IMR-90 (cell line): ENCODE results near the gene MYEOV. TPM values are rescaled to one million over a fixed set of nuclear protein-coding genes. Genes with fewer than 3 reads are reported as not detected.

Source experiments
- ATAC-seq: fragments of 200-7000 bp; cut with Tn5 transposase; 2 replicates; pipeline ENCODE4 v1.9.1; 2020; ENCODE audit warnings: low read depth, mild to moderate bottlenecking, moderate library complexity
- BruUV-seq: library from RNA; stranded (reverse); fragments of 400-500 nt; replicated peaks from 2 replicates; lab custom pipeline; 2021; lab: Mats Ljungman, UMichigan
- CTCF ChIA-PET: fragments of 300-600 bp; formaldehyde crosslinking; extraction: SDS; loops from one replicate; lab custom pipeline; 2021; ENCODE audit warnings: antibody characterized with exemption; lab: Yijun Ruan, JAX
- POLR2A ChIA-PET: fragments of 300-600 bp; sonication (Branson Sonifier 250); formaldehyde crosslinking; loops from one replicate; lab custom pipeline; 2022; ENCODE audit warnings: antibody characterized with exemption; ENCODE audit not compliant: unreplicated experiment; lab: Charles Lee
- DNase-seq: peaks from one replicate; pipeline ENCODE4 v3.0.0; 2013
- H2AFZ ChIP-seq: replicated peaks from 2 replicates; pipeline ENCODE3; 2013; ENCODE audit warnings: low read length, mild to moderate bottlenecking; ENCODE audit not compliant: poor library complexity
- H2AK5ac ChIP-seq: 2 replicates; pipeline ENCODE4 v1.6.1; 2013; ENCODE audit warnings: low read depth, low read length, inconsistent platforms
- H2AK9ac ChIP-seq: replicated peaks from 2 replicates; pipeline ENCODE3; 2013; ENCODE audit warnings: mild to moderate bottlenecking, low read depth, low read length, moderate library complexity; ENCODE audit not compliant: poor library complexity
- H2BK120ac ChIP-seq: 2 replicates; pipeline ENCODE4 v1.6.1; 2013; ENCODE audit warnings: low read depth, low read length, inconsistent platforms
- H2BK15ac ChIP-seq: 3 replicates; pipeline ENCODE4 v1.6.1; 2013; ENCODE audit warnings: low read depth, low read length, inconsistent platforms
- H2BK20ac ChIP-seq: 2 replicates; pipeline ENCODE4 v1.6.1; 2013; ENCODE audit warnings: low read depth, mild to moderate bottlenecking, inconsistent platforms, low read length, moderate library complexity
- H2BK5ac ChIP-seq: 2 replicates; pipeline ENCODE4 v1.6.1; 2013; ENCODE audit warnings: mild to moderate bottlenecking, low read depth, low read length, inconsistent platforms; ENCODE audit not compliant: poor library complexity, severe bottlenecking
- H3K14ac ChIP-seq: replicated peaks from 2 replicates; pipeline ENCODE4 v1.6.1; 2013; ENCODE audit warnings: low read depth, low read length, inconsistent platforms
- H3K18ac ChIP-seq: 2 replicates; pipeline ENCODE4 v1.6.1; 2013; ENCODE audit warnings: low read depth, low read length, control low read depth
- H3K23ac ChIP-seq: 2 replicates; pipeline ENCODE4 v1.6.1; 2013; ENCODE audit warnings: low read depth, low read length, inconsistent platforms
- H3K27ac ChIP-seq: 2 replicates; pipeline ENCODE4 v1.5.1; 2013; ENCODE audit warnings: mild to moderate bottlenecking, control low read depth, low read length; ENCODE audit not compliant: insufficient read depth
- H3K27me3 ChIP-seq: 2 replicates; pipeline ENCODE4 v1.6.1; 2013; ENCODE audit warnings: low read length; ENCODE audit not compliant: control insufficient read depth, insufficient read depth
- H3K36me3 ChIP-seq: 2 replicates; pipeline ENCODE4 v1.6.1; 2013; ENCODE audit warnings: low read length, mixed read lengths; ENCODE audit not compliant: control insufficient read depth, insufficient read depth
- H3K4ac ChIP-seq: 2 replicates; pipeline ENCODE4 v1.6.1; 2013; ENCODE audit warnings: low read depth, low read length, inconsistent platforms
- H3K4me1 ChIP-seq: 2 replicates; pipeline ENCODE4 v1.6.1; 2013; ENCODE audit warnings: low read length, mixed read lengths; ENCODE audit not compliant: control insufficient read depth, insufficient read depth
- H3K4me2 ChIP-seq: 2 replicates; pipeline ENCODE4 v1.6.1; 2013; ENCODE audit warnings: low read depth, mild to moderate bottlenecking, control low read depth, low read length, moderate library complexity
- H3K4me3 ChIP-seq: 2 replicates; pipeline ENCODE4 v1.5.1; 2013; ENCODE audit warnings: low read depth, mild to moderate bottlenecking, control low read depth, low read length, moderate library complexity; ENCODE audit not compliant: insufficient read depth
- H3K56ac ChIP-seq: 2 replicates; pipeline ENCODE4 v1.6.1; 2013; ENCODE audit warnings: low read length, inconsistent platforms; ENCODE audit not compliant: insufficient read depth; ENCODE audit errors: extremely low read depth
- H3K79me1 ChIP-seq, 2 experiments: 2 replicates each; pipeline ENCODE4 v1.6.1; 2013; ENCODE audit warnings: low read length in 2 of 2, inconsistent platforms in 1 of 2, low read depth in 1 of 2
- H3K9ac ChIP-seq: 2 replicates; pipeline ENCODE4 v1.6.1; 2013; ENCODE audit warnings: low read depth, low read length, control low read depth
- H3K9me1 ChIP-seq: 2 replicates; pipeline ENCODE4 v1.6.1; 2013; ENCODE audit warnings: low read length, inconsistent platforms; ENCODE audit not compliant: insufficient read depth
- H3K9me3 ChIP-seq: 2 replicates; pipeline ENCODE4 v1.6.1; 2013; ENCODE audit warnings: low read length; ENCODE audit not compliant: control insufficient read depth, insufficient read depth
- H4K20me1 ChIP-seq: 2 replicates; pipeline ENCODE4 v1.6.1; 2013; ENCODE audit warnings: low read length, inconsistent platforms; ENCODE audit not compliant: insufficient read depth
- H4K5ac ChIP-seq: 2 replicates; pipeline ENCODE4 v1.6.1; 2013; ENCODE audit warnings: mild to moderate bottlenecking, low read depth, low read length, control low read depth
- H4K8ac ChIP-seq, 2 experiments: 2 replicates each; pipeline ENCODE4 v1.6.1; 2013; ENCODE audit warnings: low read depth in 2 of 2, low read length in 2 of 2, control low read depth in 1 of 2, inconsistent platforms in 1 of 2
- H4K91ac ChIP-seq: 2 replicates; pipeline ENCODE4 v1.6.1; 2013; ENCODE audit warnings: low read depth, low read length, inconsistent platforms; ENCODE audit not compliant: insufficient read depth
- BHLHE40 ChIP-seq: fragments of 150-350 bp; IDR thresholded peaks from 2 replicates; pipeline ENCODE4 v1.6.1; 2016; ENCODE audit warnings: mild to moderate bottlenecking, low read depth, low read length
- CEBPB ChIP-seq: IDR thresholded peaks from 2 replicates; pipeline ENCODE4 v1.6.1; 2012; ENCODE audit warnings: low read depth, low read length, improper control_type of control experiment
- CHD1 ChIP-seq: IDR thresholded peaks from 2 replicates; pipeline ENCODE4 v1.6.1; 2012; ENCODE audit warnings: low read depth, low read length, improper control_type of control experiment
- CTCF ChIP-seq: conservative IDR thresholded peaks from 2 replicates; pipeline ENCODE4 v1.5.1; 2012; ENCODE audit warnings: mild to moderate bottlenecking, low read depth, low read length, improper control_type of control experiment
- FOS ChIP-seq: fragments of 150-350 bp; IDR thresholded peaks from 2 replicates; pipeline ENCODE4 v1.6.1; 2016; ENCODE audit warnings: low read depth, low read length
- MAFK ChIP-seq: IDR thresholded peaks from 2 replicates; pipeline ENCODE4 v1.6.1; 2012; ENCODE audit warnings: low read depth, low read length, improper control_type of control experiment
- MXI1 ChIP-seq: IDR thresholded peaks from 2 replicates; pipeline ENCODE4 v1.6.1; 2012; ENCODE audit warnings: low read depth, mild to moderate bottlenecking, low read length, moderate library complexity, borderline replicate concordance
- NFE2L2 ChIP-seq: fragments of 150-350 bp; IDR thresholded peaks from 2 replicates; pipeline ENCODE4 v1.6.1; 2016; ENCODE audit warnings: low read depth, mild to moderate bottlenecking, low read length
- RAD21 ChIP-seq: IDR thresholded peaks from 2 replicates; pipeline ENCODE4 v1.6.1; 2012; ENCODE audit warnings: low read length, improper control_type of control experiment
- RCOR1 ChIP-seq: IDR thresholded peaks from 2 replicates; pipeline ENCODE4 v1.6.1; 2012; ENCODE audit warnings: mild to moderate bottlenecking, low read length, improper control_type of control experiment; ENCODE audit not compliant: insufficient replicate concordance
- SMC3 ChIP-seq: fragments of 150-350 bp; IDR thresholded peaks from 2 replicates; pipeline ENCODE4 v1.6.1; 2016; ENCODE audit warnings: low read depth, mild to moderate bottlenecking, antibody characterized with exemption, low read length, moderate library complexity
- WGBS, 2 experiments: methylation state at CpG; one replicate each; pipeline versions ENCODE4 v1.1.5 to v1.1.7; 2013; ENCODE audit warnings: missing lambda C conversion rate in 2 of 2; ENCODE audit not compliant: insufficient read length in 1 of 2; ENCODE audit errors: extremely low coverage in 2 of 2; 5-methylcytosine and 5-hydroxymethylcytosine counted together
- dilution Hi-C: fragments of 300-500 bp; cut with HindIII; formaldehyde crosslinking; loops from one replicate; pipeline ENCODE4 v1.14.3; 2018; ENCODE audit warnings: low sequenced_read_pairs; ENCODE audit not compliant: unreplicated experiment
- in situ Hi-C: fragments of 300-500 bp; cut with MboI; formaldehyde crosslinking; loops from 3 replicates; pipeline ENCODE4 v1.14.3; 2019; ENCODE audit warnings: low sequenced_read_pairs, inconsistent platforms, mixed read lengths
- intact Hi-C: fragments of 100-400 bp; cut with micrococcal nuclease; formaldehyde crosslinking; loops from 2 replicates; pipeline ENCODE4 v1.10.0; 2022
- polyA plus RNA-seq, 3 experiments: library from polyadenylated mRNA; depleted of rRNA; stranded (reverse); fragments of >200 nt; gene quantifications; 2 replicates each; pipeline ENCODE4 v1.2.3, GENCODE V29; 2012; ENCODE audit warnings: low replicate concordance in 1 of 3
- total RNA-seq: library from RNA; depleted of rRNA; stranded (reverse); fragments of >200 nt; gene quantifications from 2 replicates; pipeline ENCODE4 v1.2.3, GENCODE V29; 2012
- TF ChIP-seq, protein P1 (sequence below): fragments of 150-350 bp; IDR thresholded peaks from 2 replicates; pipeline ENCODE4 v1.6.1; 2017; ENCODE audit warnings: mild to moderate bottlenecking, antibody characterized with exemption, low read length, low read depth

Gene MYEOV
- total and polyA plus RNA-seq, 2 of the 4 experiments (the other 2 are of a cell fraction): 5.8 to 6.8 TPM

DNA sequence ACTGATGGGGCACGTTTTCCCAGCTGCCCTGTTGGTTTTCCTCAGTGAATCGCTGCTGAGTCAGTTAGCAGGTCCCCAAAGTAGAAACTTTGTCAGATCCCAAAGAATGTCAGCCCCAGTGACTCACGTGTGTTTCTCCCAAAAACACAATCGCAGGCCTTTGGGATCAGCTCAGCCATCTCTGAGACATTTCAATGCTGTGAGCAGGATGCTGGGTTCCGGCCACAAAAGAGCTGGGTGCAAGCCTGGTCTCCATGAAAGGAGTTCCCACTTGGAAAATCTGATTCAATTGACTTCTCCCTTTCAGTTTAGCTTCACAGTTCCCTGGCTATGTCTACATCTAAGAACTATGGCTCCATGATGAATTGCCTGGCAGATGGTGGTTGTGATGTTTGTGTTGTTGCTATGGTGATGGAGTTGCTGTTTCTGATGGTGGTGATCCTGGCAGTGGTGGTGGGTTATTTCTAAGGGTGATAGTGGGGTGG, 28.0 kb downstream of the MYEOV start:
- POLR2A ChIA-PET: no interaction called here
- Histone ChIP-seq H3K4me3 (no peak overlapping the region), H3K4me1 (peaks cover 24% of the 10 kb centered on the region), H2AK9ac (peak overlapping the region; percentile 100), H4K91ac (peak overlapping the region; percentile 97), H3K9me1 (peaks cover 41% of the 10 kb centered on the region), H3K36me3 (no peaks in the 10 kb centered on the region), H3K23ac (peak overlapping the region; percentile 100), H2AFZ (peak overlapping the region; percentile 72), H3K9ac (peak overlapping the region; percentile 1; the same call in 1 of the 2 replicates), H3K4ac (peak overlapping the region; percentile 100), H3K18ac (peak overlapping the region; percentile 93; the same call in 1 of the 2 replicates), H3K9me3 (no peaks in the 10 kb centered on the region), H3K27ac (peak overlapping the region; percentile 79), H4K20me1 (no peaks in the 10 kb centered on the region), H3K56ac (peak overlapping the region; percentile 86), H3K4me2 (peak overlapping the region; percentile 52; the same call in 1 of the 2 replicates), H4K5ac (peak overlapping the region; percentile 87), H2BK20ac (peak overlapping the region; percentile 100), H4K8ac (peak overlapping the region; percentile 86 to 99), H3K27me3 (no peaks in the 10 kb centered on the region), H2BK120ac (peak overlapping the region; percentile 100), H3K14ac (peak overlapping the region; percentile 100), H2BK5ac (peak overlapping the region; percentile 100), H3K79me1 (peaks cover 32 to 86% of the 10 kb centered on the region in 2 experiments), H2BK15ac (peak overlapping the region; percentile 96), H2AK5ac (peak overlapping the region; percentile 100)
- BruUV-seq: no TSS peak
- WGBS, 2 experiments: 0% methylated on average over 2 of the region's 5 CpGs; no CpG with 5 or more reads in 1 of the 2 experiments
- intact Hi-C loops: no loop called here
- DNase-seq: peak; percentile 96
- in situ Hi-C loops: no loop called here
- dilution Hi-C loops: no loop called here
- peak; percentile 74 for ATAC-seq
- CTCF ChIA-PET: interaction anchor here (1.3 kb wide), 1 partner anchor 12 kb away, joined by 4 read pairs; no protein-coding TSS in a partner anchor
- TF ChIP-seq SMC3: no peak; the same call in 1 of the 2 replicates
- TF ChIP-seq, protein P1, sequence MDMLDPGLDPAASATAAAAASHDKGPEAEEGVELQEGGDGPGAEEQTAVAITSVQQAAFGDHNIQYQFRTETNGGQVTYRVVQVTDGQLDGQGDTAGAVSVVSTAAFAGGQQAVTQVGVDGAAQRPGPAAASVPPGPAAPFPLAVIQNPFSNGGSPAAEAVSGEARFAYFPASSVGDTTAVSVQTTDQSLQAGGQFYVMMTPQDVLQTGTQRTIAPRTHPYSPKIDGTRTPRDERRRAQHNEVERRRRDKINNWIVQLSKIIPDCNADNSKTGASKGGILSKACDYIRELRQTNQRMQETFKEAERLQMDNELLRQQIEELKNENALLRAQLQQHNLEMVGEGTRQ: no peak
- peak; percentile 56 for TF ChIP-seq RCOR1
- TF ChIP-seq MAFK: peak; percentile 60
- TF ChIP-seq CEBPB: peak; percentile 4; the same call in 1 of the 2 replicates
- peak; percentile 89 for TF ChIP-seq FOS
- no peak for TF ChIP-seq CTCF
- TF ChIP-seq NFE2L2: peak; percentile 35
- TF ChIP-seq CHD1: no peak
- peak; percentile 94 for TF ChIP-seq BHLHE40
- TF ChIP-seq MXI1: 0 out of 2 replicates have a peak, but pooled peaks have one; percentile 27
- peak; percentile 31; the same call in 1 of the 2 replicates for TF ChIP-seq RAD21
